Stimulated activated CD8-positive, alpha-beta memory T cell treated with anti-CD3 and anti-CD28 coated beads, Interleukin-12 subunit alpha, Interleukin-12 subunit beta, amount 100 ng/mL, for 4 hours (primary cell): ENCODE measurements around the gene DDR1.

Experiments
- DNase-seq: peaks from one replicate; pipeline ENCODE4 v3.0.0-alpha.2; 2020; ENCODE audit warnings: low read depth

The DDR1 gene

GRCh38 chr6:30881392-30882203, 2.7 kb upstream of the DDR1 start:
- no peak for DNase-seq

DNA sequence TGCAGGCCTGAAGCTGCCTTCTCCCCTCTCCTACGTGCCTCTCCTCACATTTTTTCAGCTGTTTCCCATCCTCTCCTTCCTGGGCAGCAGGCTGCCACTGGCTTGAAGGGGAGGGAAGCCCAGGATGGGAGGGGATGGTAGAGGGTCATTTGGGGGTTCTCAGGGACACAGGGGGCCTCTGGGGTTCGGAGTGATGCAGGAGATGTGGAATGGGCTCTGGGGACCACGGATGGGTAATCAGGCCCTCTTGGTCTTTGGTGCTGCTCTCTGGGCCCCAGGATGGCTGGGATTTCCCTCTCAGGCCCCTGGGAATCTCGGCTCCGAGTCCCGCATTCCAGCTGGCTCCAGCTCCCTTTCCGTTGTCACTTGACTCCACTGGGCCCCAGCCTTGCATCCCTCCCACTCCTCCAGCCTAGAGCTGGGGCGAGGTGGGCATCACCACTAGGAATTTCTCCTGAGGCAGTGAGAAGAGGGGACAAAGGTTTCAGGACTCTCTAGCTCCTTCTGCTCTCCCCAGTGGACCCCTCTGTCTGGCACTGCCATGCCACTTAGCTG, 2.0 kb upstream of the DDR1 start:
- no peak for DNase-seq

- DNase-seq: no peak
These were observed 1.3 kb upstream of the DDR1 start for GRCh38 chr6:30882759-30883684.

- DNase-seq: peak; percentile 21
These were observed 482 bp downstream of the DDR1 start for GRCh38 chr6:30884521-30885480.

GRCh38 chr6:30885481-30885998, 1.2 kb downstream of the DDR1 start:
- DNase-seq: no peak

DNA sequence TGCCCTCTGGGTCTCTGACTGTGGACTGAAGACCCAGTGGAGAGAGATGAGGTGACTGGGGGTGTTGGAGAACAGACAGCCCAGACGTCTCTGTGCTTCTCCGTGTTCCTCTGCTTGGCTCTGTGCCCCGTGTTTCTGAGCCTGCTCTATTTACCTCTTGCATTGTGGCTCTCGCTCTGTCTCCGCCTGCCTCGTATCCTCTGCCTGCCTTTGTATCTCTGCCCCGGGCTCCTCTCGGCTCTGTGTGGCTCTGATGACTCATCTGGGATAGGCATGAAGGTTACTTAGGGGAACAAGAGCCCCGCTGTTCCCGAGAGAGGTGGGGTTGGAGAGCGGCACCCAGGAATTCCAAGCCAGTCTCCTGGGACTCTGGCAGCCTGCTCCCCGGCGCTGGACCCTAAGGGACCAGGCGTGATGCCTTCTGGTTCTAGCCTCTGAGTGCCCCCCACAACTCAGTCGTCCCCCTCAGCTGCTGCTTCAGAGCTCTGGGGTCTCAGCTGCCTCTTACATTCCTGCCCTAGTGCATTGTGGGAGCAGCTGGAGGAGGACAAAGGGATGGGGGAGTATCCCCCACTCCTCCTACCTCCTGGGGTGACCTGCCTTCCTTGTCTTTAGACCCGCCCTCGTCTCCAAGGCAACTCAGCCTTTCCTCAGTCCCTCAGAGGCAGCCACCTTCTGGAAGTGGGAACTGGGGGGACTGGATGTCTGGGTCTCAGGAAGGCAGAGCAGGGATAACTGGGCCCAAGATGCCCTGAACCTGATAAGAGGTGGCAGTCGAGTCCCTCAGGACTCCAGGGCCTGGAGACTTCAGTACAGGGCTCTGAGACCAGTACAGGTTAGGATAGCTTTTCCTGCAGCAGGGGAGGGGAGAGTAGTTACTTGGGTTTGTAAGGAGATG, 1.9 kb downstream of the DDR1 start:
- DNase-seq: no peak

DNA sequence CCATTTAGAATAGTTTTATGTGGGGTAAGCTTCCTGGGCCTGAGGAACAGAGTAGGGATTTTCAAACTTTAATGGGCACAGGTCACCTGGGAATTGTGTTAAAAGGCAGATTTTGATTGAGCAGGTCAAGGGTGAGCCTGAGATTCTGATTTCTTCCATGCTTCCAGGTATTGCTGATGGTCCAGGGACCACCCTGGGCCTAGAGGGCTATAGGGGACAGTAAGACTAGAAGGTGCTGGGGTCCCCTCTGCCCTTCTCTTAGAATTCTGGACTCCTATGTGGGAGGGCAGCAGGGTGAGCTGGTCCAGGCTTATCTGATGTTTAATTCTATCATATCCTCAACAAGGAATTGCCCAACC, 2.6 kb downstream of the DDR1 start:
- DNase-seq: no peak

DNA sequence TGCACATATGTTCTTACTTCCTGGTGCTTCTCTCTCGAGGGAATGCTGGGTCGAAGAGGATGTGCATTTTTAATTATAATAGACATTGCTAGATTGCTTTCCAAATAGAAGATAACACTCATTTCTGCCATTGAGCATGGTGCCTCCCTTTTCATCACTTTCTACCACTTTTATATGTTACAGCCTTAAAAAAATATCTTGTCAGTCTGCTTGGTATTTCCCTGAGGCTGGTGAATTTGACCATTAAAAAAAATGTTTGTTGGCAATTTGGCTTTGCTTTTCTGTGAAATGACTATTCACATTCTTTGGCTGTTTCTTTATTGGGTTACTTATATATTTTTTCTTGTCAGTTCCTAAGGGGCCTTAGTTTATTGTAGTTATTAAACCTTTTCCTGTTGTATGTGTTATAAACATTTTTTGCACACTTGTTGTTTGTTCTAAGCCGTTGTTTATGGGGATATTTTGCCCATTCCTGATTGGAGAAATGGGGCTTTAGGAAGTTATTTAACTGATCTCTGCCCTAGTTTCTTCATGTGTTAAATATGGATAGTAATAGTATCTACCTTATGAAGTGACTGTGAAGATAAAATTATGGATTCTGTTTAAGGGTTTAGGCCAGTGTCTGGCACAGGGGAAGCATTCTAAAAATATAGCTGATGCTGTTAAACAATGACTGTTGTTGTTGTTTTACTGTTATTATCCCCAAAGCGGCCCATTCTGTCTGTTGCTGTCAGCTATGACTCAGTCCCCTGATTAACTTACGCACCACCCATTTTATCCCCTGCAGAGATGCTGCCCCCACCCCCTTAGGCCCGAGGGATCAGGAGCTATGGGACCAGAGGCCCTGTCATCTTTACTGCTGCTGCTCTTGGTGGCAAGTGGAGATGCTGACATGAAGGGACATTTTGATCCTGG, 3.8 kb downstream of the DDR1 start:
- DNase-seq: no peak

- no peak for DNase-seq
These were observed 4.6 kb downstream of the DDR1 start for GRCh38 chr6:30888816-30889495.

- DNase-seq: no peak
These were observed 5.2 kb downstream of the DDR1 start for GRCh38 chr6:30889496-30889885.

DNA sequence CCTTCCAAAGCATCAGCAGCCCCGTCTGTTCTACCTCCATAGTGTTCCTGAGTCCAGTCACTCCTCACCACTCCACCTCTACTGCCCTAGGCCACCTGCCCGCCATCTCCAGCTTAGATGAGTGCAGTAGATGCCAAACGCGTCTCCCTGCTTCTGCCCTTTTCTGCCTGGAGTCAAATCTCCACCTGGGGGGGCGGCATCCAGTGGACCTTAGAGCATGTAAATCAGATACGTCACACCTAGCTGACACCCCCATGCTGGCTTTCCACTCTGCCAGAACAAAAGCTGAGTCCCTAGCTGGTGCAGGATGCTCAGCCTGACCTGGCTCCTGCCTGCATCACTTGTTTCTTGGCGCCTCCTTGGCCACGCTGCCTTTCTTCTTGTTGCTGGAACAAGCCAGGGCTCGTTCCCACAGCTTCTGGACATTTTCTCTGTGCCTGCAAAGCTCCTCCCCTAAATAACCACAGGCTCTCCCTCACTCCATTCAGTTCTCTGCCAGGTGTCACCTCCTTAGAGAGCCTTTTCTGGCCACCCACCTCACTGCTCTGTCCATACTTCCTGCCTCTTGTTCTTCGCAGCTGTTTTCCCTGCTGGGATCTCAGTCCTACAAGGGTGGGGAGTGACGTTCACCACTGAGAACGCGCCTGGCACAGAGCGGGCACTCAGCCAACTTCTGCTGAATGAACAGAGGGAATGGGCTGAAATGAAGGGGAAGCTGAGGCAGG, 5.8 kb downstream of the DDR1 start:
- no peak for DNase-seq

DNA sequence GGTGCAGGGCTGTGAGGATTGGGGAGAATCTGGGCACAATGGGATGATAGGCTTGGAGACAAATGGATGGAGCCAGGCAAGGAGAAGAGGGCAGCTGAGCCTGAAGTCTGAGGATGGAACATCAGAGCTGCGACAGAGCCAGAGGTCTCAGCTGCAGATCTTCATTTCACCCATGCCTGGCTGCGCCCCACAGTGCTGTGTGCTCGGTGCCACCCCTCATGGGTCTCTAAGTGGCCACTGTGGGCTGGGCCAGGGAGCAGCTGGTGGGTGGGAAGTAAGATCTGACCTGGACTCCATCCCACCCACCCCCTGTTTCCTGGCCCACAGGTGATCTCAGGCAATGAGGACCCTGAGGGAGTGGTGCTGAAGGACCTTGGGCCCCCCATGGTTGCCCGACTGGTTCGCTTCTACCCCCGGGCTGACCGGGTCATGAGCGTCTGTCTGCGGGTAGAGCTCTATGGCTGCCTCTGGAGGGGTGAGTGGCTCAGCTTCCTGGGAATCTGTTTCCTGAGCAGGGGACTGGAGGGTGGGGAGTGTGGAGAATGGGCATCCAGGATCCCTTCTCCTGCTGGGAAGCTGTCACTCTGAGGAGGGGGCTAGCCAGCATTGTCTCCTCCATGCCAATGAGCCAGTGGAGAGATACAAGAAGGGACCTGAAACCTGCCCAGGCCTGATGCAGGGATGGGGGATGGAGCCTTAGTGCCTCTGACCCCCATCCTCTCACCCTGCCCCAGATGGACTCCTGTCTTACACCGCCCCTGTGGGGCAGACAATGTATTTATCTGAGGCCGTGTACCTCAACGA, 6.5 kb downstream of the DDR1 start:
- no peak for DNase-seq

DNA sequence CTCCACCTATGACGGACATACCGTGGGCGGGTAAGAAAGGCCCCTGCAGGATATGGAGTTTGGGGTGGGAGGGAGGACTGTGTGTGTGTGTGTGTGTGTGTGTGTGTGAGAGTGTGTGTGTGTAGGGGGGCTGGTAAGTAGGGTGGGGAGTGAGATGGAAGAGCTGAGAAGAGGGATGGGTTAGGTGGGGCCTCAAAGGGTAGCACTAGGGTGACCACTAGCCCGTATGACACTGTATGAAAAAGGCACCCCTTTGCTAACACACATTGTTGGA, 7.1 kb downstream of the DDR1 start:
- no peak for DNase-seq

DNA sequence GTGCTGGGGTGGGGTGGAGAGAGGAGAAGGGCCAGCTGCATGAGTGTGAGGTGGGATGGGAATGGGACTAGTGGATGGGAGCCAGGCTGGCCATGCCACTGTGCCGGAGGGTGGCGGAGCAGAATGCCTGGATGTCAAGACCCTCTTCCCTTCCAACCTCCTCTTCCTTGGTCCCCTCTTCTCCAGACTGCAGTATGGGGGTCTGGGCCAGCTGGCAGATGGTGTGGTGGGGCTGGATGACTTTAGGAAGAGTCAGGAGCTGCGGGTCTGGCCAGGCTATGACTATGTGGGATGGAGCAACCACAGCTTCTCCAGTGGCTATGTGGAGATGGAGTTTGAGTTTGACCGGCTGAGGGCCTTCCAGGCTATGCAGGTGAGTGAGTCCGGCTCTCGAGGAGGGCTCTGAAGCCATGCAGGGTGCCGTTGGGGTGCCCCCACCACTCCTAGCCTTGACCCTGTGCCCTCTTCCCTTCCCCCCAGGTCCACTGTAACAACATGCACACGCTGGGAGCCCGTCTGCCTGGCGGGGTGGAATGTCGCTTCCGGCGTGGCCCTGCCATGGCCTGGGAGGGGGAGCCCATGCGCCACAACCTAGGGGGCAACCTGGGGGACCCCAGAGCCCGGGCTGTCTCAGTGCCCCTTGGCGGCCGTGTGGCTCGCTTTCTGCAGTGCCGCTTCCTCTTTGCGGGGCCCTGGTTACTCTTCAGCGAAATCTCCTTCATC, 7.7 kb downstream of the DDR1 start:
- DNase-seq: no peak

DNA sequence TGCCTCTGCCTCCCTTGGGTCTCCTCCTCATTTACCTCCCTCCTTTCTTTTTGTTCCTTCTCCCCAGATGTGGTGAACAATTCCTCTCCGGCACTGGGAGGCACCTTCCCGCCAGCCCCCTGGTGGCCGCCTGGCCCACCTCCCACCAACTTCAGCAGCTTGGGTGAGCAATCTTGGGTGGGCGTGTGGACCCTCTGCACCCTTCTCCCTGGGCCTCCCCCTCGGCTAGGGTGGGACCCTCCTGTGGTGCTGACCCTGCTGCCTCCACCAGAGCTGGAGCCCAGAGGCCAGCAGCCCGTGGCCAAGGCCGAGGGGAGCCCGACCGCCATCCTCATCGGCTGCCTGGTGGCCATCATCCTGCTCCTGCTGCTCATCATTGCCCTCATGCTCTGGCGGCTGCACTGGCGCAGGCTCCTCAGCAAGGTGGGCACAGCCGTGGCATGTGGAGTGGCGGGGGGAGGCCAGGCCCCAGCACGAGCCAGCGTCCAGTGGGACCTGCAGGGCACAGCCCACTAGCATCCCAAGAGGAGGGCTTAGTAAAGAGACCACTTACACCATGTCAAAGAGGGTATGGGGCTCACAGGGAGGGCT, 8.8 kb downstream of the DDR1 start:
- DNase-seq: no peak

DNA sequence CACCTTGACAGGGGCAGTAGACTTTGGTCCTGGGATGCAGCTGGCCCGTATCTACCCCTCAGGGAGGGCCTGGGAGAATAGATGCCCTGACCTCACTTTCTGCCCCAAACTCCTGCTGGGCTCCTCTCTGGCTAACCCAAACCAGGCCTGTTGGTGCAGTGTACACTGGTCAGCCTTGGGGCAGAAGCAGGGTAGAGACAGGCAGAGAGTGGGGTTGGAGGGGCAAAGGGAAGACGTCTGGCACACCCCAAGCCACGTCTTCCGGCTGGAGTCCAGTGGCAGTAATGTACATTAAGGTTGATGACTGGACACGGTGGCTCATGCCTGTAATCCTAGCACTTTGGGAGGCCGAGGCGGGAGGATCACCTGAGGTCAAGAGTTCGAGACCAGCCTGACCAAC, 9.3 kb downstream of the DDR1 start:
- DNase-seq: no peak
